SK-N-DZ (cell line): ENCODE measurements around the gene CERCAM.
A peak's percentile ranks its signal among the peaks of the same experiment; 100 is the strongest.

Source experiments
- DNase-seq: peaks from one replicate; pipeline ENCODE4 v3.0.0-alpha.2; 2015; ENCODE audit warnings: low spot score

CERCAM gene

GRCh38 chr9:128456613-128457061 lies 36.0 kb downstream of the CERCAM start:
- DNase-seq = peak; percentile 66

GRCh38 chr9:128457207-128457606 lies 36.5 kb downstream of the CERCAM start:
- no peak for DNase-seq

GRCh38 chr9:128459011-128459410 lies 38.4 kb downstream of the CERCAM start:
- no peak for DNase-seq

- no peak for DNase-seq
Observed at GRCh38 chr9:128469070-128469469, 48.4 kb downstream of the CERCAM start.

GRCh38 chr9:128470560-128470959 lies 49.9 kb downstream of the CERCAM start:
- DNase-seq = no peak

- DNase-seq = no peak
Observed at GRCh38 chr9:128473104-128473503, 52.4 kb downstream of the CERCAM start.

GRCh38 chr9:128475867-128476266 lies 55.2 kb downstream of the CERCAM start:
- DNase-seq = no peak

- DNase-seq = no peak
Observed at GRCh38 chr9:128479262-128479661, 58.6 kb downstream of the CERCAM start.

GRCh38 chr9:128481561-128481960 lies 60.9 kb downstream of the CERCAM start:
- DNase-seq = no peak

- DNase-seq = peak; percentile 77
Observed at GRCh38 chr9:128482186-128482585, 61.5 kb downstream of the CERCAM start.

GRCh38 chr9:128484686-128485413 lies 64.2 kb downstream of the CERCAM start:
- DNase-seq = no peak

- no peak for DNase-seq
Observed at GRCh38 chr9:128485414-128485855, 64.8 kb downstream of the CERCAM start.

- no peak for DNase-seq
Observed at GRCh38 chr9:128486201-128486600, 65.5 kb downstream of the CERCAM start.
